MCF 10A (cell line): ENCODE data around the gene CAPZA1. TPM values are rescaled to one million over a fixed set of nuclear protein-coding genes. Genes with fewer than 3 reads are reported as not detected.
A peak's percentile ranks its signal among the peaks of the same experiment; 100 is the strongest.

Experiments
- BruUV-seq: library from RNA; stranded (reverse); fragments of 400-500 nt; replicated peaks from 2 replicates; lab custom pipeline; 2021; lab: Mats Ljungman, UMichigan
- CTCF ChIA-PET: fragments of 300-600 bp; sonication (Branson Sonifier 250); formaldehyde crosslinking; extraction: SDS; loops from one replicate; lab custom pipeline; 2021; ENCODE audit warnings: antibody characterized with exemption, inconsistent platforms; lab: Yijun Ruan, JAX
- POLR2A ChIA-PET: fragments of 300-600, 350-650 bp; sonication (Branson Sonifier 250); formaldehyde crosslinking; extraction: SDS; loops from one replicate; lab custom pipeline; 2020; ENCODE audit warnings: antibody characterized with exemption, inconsistent platforms; lab: Yijun Ruan, JAX
- DNase-seq: peaks from one replicate; pipeline ENCODE4 v3.0.0-alpha.2; 2018; ENCODE audit not compliant: unreplicated experiment
- H3K27ac Mint-ChIP-seq: one replicate; pipeline ENCODE4 v1.8.0; 2022; ENCODE audit warnings: mild to moderate bottlenecking, low read depth, mixed read lengths; ENCODE audit not compliant: unreplicated experiment
- H3K27me3 Mint-ChIP-seq: one replicate; pipeline ENCODE4 v1.8.0; 2022; ENCODE audit warnings: mixed read lengths; ENCODE audit not compliant: insufficient read depth, unreplicated experiment
- H3K36me3 Mint-ChIP-seq: one replicate; pipeline ENCODE4 v1.8.0; 2022; ENCODE audit warnings: mild to moderate bottlenecking, moderate library complexity, mixed read lengths; ENCODE audit not compliant: insufficient read depth, unreplicated experiment
- H3K4me1 Mint-ChIP-seq: one replicate; pipeline ENCODE4 v1.8.0; 2022; ENCODE audit warnings: mixed read lengths; ENCODE audit not compliant: insufficient read depth, unreplicated experiment
- H3K4me3 Mint-ChIP-seq: one replicate; pipeline ENCODE4 v1.8.0; 2022; ENCODE audit warnings: mild to moderate bottlenecking, moderate library complexity, mixed read lengths; ENCODE audit not compliant: unreplicated experiment
- H3K9me3 Mint-ChIP-seq: one replicate; pipeline ENCODE4 v1.8.0; 2022; ENCODE audit warnings: mixed read lengths; ENCODE audit not compliant: unreplicated experiment
- CTCF ChIP-seq: fragments of 200-600 bp; IDR thresholded peaks from one replicate; pipeline ENCODE4 v1.8.0; 2022; ENCODE audit warnings: antibody characterized with exemption, mild to moderate bottlenecking; ENCODE audit not compliant: unreplicated experiment
- intact Hi-C: fragments of 100-400 bp; cut with micrococcal nuclease; formaldehyde crosslinking; loops from 2 replicates; pipeline ENCODE4 v1.14.1; 2022
- total RNA-seq: library from RNA; stranded (reverse); gene quantifications from 2 replicates; pipeline ENCODE4 v1.2.3, GENCODE V29; 2022

The CAPZA1 gene
- total RNA-seq, 1 experiment from 2014 or later, result 150 TPM

- ChIA-PET CTCF (interaction anchor here (0.7 to 1.4 kb wide), 3 partner anchors 10 to 84 kb away, joined by 4 to 6 read pairs (median 4); no protein-coding TSS in a partner anchor), POLR2A (interaction anchor here (0.5 to 7.7 kb wide), 3 partner anchors 10 to 106 kb away, joined by 3 to 75 read pairs (median 10); no protein-coding TSS in a partner anchor)
- no TSS peak for BruUV-seq
- Mint-ChIP-seq H3K27ac (no peak overlapping the region), H3K27me3 (no peaks in the 10 kb centered on the region), H3K36me3 (peaks cover 73% of the 10 kb centered on the region), H3K4me1 (peaks cover 39% of the 10 kb centered on the region), H3K9me3 (no peaks in the 10 kb centered on the region), H3K4me3 (no peak overlapping the region)
- no peak for TF ChIP-seq CTCF
- intact Hi-C loops, result no loop called here
- no peak for DNase-seq
These were observed 78.2 kb downstream of the CAPZA1 start for GRCh38 chr1:112697781-112698201.

GRCh38 chr1:112698366-112699310 is 79.0 kb downstream of the CAPZA1 start:
- Mint-ChIP-seq H3K36me3 (peaks cover 70% of the 10 kb centered on the region), H3K4me1 (peaks cover 39% of the 10 kb centered on the region), H3K27me3 (no peaks in the 10 kb centered on the region), H3K9me3 (no peaks in the 10 kb centered on the region), H3K27ac (no peak overlapping the region), H3K4me3 (no peak overlapping the region)
- TF ChIP-seq CTCF, result no peak
- intact Hi-C loops, result no loop called here
- CTCF ChIA-PET, result interaction anchor here (0.6 to 1.4 kb wide), 8 partner anchors 9 to 1107 kb away, joined by 3 to 6 read pairs (median 4); no protein-coding TSS in a partner anchor
- POLR2A ChIA-PET, result interaction anchor here (0.6 to 7.7 kb wide), 8 partner anchors 10 to 257 kb away, joined by 3 to 75 read pairs (median 5); partner anchors contain the start of genes CAPZA1, MOV10, PPM1J and SLC16A1
- no TSS peak for BruUV-seq
- peak; percentile 37 for DNase-seq

- no TSS peak for BruUV-seq
- no peak for DNase-seq
- ChIA-PET CTCF (interaction anchor here (0.6 to 1.1 kb wide), 7 partner anchors 10 to 376 kb away, joined by 3 to 4 read pairs (median 3); partner anchors contain the start of gene PPM1J), POLR2A (interaction anchor here (1.1 to 7.7 kb wide), 4 partner anchors 12 to 81 kb away, joined by 3 to 75 read pairs (median 15); partner anchors contain the start of genes CAPZA1, MOV10 and ST7L)
- intact Hi-C loops, result no loop called here
- TF ChIP-seq CTCF, result no peak
- Mint-ChIP-seq H3K36me3 (peaks cover 61% of the 10 kb centered on the region), H3K9me3 (no peaks in the 10 kb centered on the region), H3K4me1 (peaks cover 48% of the 10 kb centered on the region), H3K27ac (peak overlapping the region; percentile 54), H3K4me3 (no peak overlapping the region), H3K27me3 (no peaks in the 10 kb centered on the region)
These were observed 80.0 kb downstream of the CAPZA1 start for GRCh38 chr1:112699425-112700144.
